GM19043 (cell line): ENCODE results near the gene NUP35.
"Not testable (repeated sequence)": the region's sequence is repeated elsewhere in the genome, so short reads cannot be mapped to it uniquely, and the experiment has no call there.

Experiments
- ATAC-seq: cut with Tn5 transposase; IDR thresholded peaks from one replicate; pipeline ENCODE4 v1.9.1; 2021; ENCODE audit warnings: low read depth; ENCODE audit not compliant: unreplicated experiment

Gene NUP35

GRCh38 chr2:183126635-183127034, 2.4 kb downstream of the NUP35 start:
- ATAC-seq, result no peak

DNA sequence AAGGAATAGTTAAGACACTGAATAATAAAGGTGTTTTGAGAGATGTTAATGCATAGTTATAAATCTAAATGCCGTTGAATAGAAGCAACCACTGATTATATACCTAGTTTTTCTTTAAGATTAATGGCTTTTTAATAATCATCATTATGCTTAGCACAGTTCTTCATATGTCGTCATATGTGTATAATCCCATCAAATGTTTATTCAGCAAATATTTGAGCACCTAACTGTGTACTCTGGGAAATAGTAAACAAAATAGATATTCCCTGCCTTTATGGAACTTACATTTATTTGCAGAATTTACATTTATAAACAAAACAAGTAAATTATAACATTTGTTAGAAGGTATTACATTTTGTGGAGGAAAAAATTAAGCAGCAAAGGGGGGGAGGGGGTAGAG, 9.8 kb downstream of the NUP35 start:
- ATAC-seq, result no peak

- no peak for ATAC-seq
Measured at GRCh38 chr2:183148955-183149354, 24.7 kb downstream of the NUP35 start.

DNA sequence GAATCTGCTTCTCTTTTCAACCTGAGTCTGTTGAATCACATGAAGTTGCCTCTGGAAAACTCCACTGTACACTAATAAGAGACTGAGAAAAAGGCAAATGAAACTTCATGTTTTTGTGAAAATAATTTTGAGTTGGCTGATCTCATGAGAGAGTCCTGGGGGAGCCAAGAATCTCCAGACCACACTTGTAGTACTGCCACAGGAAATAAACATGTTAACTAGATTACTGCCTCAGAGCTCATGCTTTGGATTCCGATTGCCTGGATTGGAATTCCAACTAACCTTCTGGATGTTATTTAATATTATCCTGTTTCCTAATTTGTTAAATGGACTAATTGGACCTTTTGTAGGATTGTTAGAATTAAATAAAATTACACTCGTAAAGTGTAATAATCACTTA, 25.2 kb downstream of the NUP35 start:
- no peak for ATAC-seq

DNA sequence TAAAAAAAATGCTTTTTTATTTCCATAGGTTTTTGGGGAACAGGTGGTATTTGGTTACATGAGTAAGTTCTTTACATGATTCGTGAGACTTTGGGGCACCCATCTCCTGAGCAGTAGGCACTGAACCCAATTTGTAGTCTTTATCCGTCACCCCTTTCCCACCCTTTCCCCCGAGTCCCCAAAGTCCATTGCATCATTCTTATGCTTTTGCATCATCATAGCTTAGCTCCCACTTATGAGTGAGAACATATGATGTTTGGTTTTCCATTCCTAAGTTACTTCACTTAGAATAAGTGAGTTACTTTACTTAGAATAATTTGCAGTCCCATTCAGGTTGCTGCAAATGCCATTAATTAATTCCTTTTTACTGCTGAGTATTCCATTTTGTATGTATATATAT, 28.0 kb downstream of the NUP35 start:
- not testable (repeated sequence) for ATAC-seq

GRCh38 chr2:183153967-183154366, 29.7 kb downstream of the NUP35 start:
- no peak for ATAC-seq

- ATAC-seq, result not testable (repeated sequence)
Measured at GRCh38 chr2:183154772-183155171, 30.5 kb downstream of the NUP35 start.

GRCh38 chr2:183157131-183157530, 32.9 kb downstream of the NUP35 start:
- ATAC-seq, result no peak

GRCh38 chr2:183162362-183162761, 38.1 kb downstream of the NUP35 start:
- ATAC-seq, result no peak

- ATAC-seq, result no peak
Measured at GRCh38 chr2:183163821-183164649, 39.8 kb downstream of the NUP35 start.

- ATAC-seq, result no peak
Measured at GRCh38 chr2:183164650-183165015, 40.4 kb downstream of the NUP35 start.

DNA sequence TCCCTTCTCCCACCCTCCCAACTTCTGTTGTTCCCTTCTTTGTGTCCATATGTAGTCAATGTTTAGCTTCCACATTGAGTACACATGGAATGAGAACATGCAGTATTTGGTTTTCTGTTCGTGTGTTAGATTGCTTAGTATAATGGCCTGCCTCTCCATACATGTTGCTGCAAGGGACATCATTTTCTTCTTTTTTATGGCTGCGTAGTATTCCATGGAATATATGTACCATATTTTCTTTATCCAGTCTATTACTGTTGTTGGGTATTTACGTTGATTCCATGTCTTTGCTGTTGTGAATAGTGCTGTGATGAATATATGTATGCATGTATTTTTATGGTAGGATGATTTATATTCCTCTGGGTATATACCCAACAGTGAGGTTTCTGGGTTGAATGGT, 42.0 kb downstream of the NUP35 start:
- no peak for ATAC-seq

- ATAC-seq, result not testable (repeated sequence)
Measured at GRCh38 chr2:183166976-183167375, 42.7 kb downstream of the NUP35 start.

- ATAC-seq, result no peak
Measured at GRCh38 chr2:183172220-183172887, 48.1 kb downstream of the NUP35 start.

- no peak for ATAC-seq
Measured at GRCh38 chr2:183179156-183179555, 54.9 kb downstream of the NUP35 start.

DNA sequence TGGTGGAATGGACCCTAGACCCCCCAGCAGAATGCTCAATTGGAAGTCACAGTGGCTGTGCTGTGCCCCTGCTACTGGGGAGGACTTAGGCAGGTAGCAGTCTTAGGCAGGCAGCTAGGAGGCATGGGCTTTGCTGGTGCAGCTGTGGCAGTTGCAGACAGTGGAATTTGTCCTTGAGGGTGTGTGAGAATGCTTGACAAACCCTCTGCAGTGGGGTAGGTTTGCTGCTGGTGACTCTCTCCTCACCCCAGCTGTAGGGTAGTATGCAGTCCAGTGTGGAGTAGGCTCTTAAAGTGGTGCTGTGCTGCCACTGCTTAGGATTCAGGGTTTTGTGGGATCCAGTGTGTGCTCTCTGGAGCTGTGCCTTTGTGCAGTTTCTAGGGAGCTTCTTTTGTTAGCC, 61.3 kb downstream of the NUP35 start:
- no peak for ATAC-seq

DNA sequence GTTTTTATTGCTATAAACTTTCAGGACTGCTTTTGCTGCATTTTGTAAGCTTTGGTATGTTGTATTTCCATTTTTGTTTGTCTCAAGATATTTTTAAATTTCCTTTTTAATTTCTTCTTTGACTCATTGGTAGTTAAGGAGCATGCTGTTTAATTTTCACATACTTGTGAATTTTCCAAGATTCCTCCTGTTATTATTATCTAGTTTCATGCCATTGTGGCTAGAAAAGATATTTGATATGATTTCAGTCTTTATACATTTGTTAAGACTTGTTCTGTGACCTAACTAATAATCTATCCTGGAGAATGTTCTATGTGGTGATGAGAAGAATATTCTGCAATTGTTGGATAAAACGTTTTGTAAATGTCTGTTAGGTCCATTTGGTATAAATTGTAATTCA, 62.1 kb downstream of the NUP35 start:
- no peak for ATAC-seq

- no peak for ATAC-seq
Measured at GRCh38 chr2:183186766-183187165, 62.5 kb downstream of the NUP35 start.

- no peak for ATAC-seq
Measured at GRCh38 chr2:183192343-183192742, 68.1 kb downstream of the NUP35 start.

- no peak for ATAC-seq
Measured at GRCh38 chr2:183193904-183194303, 69.7 kb downstream of the NUP35 start.

DNA sequence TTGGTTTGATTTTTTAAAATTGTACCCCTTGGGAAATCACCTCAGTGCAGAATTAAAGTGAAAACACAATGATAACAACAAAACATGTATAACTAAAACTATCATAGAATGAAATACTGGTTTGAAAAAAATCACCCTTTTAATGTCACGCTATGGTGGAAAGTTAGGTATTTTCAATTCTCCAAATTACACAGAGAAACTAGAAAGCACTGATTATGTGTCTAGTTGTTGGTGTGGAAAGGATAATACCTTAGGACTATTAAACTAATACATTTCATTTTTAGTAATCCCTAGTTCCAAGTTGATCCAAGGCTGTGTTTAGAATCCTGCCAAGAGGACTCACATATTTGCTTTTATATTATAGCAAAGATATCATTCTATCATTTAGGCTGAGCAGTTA, 71.2 kb downstream of the NUP35 start:
- no peak for ATAC-seq

DNA sequence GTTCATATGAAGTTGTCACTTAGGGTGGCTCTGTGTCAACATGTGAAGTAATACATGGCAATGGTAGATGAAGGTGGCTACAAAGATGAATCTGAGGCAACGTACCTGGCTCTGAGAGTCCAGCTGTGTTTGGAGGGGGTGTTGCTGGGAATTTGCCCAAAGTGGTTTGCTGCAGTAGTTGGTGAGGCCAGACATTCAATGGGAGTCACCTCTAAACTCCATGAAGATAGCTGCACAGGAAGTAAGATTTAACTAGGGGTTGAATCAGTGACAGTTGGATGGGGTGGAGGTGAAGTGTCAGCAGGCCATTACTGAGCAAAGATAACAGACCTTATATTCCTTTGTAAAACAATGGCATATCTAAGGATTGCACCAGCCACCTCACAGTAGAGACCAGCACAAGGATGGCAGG, 71.8 kb downstream of the NUP35 start:
- no peak for ATAC-seq
